HG02678 (cell line): Measurements from ENCODE around the gene MAGEA2.
"Not testable (repeated sequence)": the region's sequence is repeated elsewhere in the genome, so short reads cannot be mapped to it uniquely, and the experiment has no call there.

Experiments used
- ATAC-seq: cut with Tn5 transposase; IDR thresholded peaks from one replicate; pipeline ENCODE4 v1.9.1; 2021; ENCODE audit warnings: mild to moderate bottlenecking, moderate library complexity; ENCODE audit not compliant: unreplicated experiment

The MAGEA2 gene

DNA sequence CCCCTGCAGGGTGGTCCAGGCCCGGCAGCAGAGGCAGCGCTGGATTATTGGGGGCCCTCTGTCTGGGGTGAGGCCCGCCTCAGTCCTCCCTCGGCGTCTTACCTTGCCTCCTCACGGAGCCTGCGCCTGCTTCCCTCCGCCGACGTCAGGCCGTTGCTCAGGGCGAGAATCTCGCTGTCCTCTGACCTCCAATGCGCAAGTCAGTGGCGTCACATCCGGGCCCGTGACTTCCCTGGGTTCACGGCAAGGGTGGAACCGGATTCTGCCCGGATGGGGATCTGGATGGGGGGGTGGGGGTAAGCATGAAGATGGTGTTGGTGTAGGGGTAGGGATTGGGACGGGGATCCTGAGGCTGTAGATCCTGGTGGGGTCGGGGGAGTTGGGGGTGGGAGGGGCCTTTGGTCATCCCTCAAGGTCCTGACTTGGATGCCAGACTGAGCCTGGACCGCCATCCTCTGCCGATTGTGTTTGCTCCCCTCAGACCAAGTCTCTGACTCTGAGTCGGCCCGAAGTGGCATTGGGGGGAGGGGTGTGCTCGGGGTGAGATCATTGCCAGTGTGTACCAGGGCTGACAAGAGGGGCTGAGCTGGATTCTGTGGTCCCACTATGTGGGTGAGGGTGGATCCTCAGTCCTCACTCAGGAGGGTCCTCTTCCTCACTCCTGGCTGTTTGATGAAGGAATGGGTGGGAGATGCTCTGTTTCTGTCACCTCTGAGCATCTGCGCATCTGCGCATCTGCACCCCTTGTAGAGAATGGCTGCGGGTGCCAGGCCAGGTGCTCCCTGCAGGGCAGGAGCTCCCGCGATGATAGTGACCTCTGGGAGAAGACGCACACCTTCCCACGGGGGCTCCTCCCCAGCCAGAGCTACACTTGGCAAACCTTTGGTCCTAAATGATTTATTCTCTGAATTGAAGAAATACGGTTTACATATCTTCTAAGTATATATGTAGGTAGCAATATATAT, at the start of gene MAGEA2:
Gene MAGEA2, minus strand, starts transcription at position 157 of the 965 bp plus-strand sequence. CDS start 2,479 bp downstream, outside the sequence.
- not testable (repeated sequence) for ATAC-seq

DNA sequence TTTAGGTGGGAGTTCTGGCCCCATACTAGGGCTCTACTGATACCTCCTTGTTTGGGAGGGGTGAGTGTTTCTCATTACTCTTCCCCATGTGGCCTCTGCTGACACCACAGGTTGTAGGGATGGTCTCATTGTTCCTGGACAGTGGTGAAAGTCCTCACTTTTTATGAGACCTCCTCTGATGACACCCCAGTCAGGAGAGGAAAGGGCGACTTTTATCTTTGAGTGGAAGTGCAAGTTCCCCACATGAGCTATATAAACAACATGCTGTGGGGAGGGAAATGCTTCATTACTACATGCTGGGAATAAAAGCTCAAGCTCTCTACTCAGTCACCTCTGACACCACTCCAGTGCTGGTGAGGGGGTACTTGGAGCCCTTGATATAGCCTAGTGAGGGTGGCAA, 45.3 kb upstream of the MAGEA2 start:
- no peak for ATAC-seq

- ATAC-seq: peak; percentile 78
Observed at GRCh38 chrX:152787062-152787461, 33.4 kb upstream of the MAGEA2 start.

DNA sequence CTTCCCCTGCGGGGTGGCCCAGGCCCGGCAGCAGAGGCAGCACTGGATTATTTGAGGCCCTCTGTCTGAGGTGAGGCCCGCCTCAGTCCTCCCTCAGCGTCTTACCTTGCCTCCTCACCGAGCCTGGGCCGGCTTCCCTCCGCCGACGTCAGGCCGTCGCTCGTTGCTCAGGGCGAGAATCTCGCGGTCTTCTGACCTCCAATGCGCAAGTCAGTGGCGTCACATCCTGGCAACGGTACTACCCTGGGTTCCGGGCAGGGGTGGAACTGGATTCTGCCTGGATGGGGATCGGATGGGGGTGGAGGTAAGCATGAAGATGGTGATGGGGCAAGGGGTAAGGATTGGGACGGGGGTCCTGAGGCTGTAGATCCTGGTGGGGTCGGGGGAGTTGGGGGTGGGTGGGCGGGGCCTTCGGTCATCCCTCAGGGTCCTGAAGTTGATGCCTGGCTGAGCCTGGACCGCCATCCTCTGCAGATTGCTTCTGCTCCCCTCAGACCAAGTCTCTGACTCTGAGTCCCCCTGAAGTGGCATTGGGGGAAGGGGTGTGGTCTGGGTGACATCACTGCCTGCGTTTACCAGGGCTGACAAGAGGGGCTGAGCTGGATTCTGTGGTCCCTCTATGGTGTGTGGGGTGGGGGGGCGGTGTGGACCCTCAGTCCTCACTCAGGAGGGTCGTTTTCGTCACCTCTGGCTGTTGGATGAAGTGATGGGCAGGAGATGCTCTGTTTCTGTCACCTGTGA, 16.1 kb upstream of the MAGEA2 start, which contains the start of gene MAGEA6:
Gene MAGEA6, minus strand, starts transcription at position 141 of the 741 bp plus-strand sequence. CDS start 2,039 bp downstream, outside the sequence.
- not testable (repeated sequence) for ATAC-seq

DNA sequence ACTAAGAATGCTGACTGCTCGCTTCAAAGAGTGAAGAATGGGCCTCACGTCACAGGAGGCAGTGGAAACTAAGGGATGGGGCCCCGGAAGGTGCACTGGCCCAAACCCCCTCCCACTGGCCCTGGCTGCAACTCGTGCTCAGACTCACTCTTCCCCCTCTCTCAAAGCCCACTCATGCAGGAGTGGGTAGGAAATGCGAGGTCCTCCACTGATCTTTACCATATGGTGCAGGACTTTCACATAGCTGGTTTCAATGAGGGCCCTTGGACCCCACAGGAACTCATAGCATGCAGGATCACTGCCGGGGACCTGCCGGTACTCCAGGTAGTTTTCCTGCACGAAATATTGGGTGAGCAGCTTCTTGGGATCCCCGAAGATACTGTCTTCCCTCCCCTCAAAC, 12.9 kb upstream of the MAGEA2 start:
- ATAC-seq: not testable (repeated sequence)

GRCh38 chrX:152761582-152761981, 7.9 kb upstream of the MAGEA2 start:
- not testable (repeated sequence) for ATAC-seq

- not testable (repeated sequence) for ATAC-seq
Observed at GRCh38 chrX:152759544-152759943, 5.9 kb upstream of the MAGEA2 start.

GRCh38 chrX:152758918-152759317, 5.3 kb upstream of the MAGEA2 start, which contains the start of gene CSAG3:
CSAG3 (plus strand) TSS chrX:152759218.
- ATAC-seq: not testable (repeated sequence)

GRCh38 chrX:152754871-152755270, 1.2 kb upstream of the MAGEA2 start:
- not testable (repeated sequence) for ATAC-seq

DNA sequence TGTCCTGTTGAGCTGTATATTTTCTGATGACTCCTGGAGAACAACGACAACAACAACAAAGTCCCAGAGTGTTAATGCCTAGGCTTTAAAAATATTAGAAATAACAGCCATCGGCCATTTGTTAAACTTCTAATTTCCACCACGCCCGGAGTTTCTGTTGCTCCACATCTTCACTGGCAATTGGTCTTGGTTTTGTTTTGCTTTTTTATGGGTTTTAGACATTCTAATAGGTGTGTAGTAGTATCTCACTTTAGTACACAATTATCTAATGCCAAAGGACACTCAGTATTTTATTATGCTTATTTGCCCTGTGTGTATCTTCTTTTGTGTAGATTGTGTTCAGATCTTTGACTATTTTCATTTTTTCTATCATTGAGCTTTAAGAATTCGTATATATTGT, 15.1 kb downstream of the MAGEA2 start:
- ATAC-seq: no peak

DNA sequence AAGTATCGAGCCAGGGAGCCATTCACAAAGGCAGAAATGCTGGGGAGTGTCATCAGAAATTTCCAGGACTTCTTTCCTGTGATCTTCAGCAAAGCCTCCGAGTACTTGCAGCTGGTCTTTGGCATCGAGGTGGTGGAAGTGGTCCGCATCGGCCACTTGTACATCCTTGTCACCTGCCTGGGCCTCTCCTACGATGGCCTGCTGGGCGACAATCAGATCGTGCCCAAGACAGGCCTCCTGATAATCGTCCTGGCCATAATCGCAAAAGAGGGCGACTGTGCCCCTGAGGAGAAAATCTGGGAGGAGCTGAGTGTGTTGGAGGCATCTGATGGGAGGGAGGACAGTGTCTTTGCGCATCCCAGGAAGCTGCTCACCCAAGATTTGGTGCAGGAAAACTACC, 17.1 kb downstream of the MAGEA2 start:
- not testable (repeated sequence) for ATAC-seq

DNA sequence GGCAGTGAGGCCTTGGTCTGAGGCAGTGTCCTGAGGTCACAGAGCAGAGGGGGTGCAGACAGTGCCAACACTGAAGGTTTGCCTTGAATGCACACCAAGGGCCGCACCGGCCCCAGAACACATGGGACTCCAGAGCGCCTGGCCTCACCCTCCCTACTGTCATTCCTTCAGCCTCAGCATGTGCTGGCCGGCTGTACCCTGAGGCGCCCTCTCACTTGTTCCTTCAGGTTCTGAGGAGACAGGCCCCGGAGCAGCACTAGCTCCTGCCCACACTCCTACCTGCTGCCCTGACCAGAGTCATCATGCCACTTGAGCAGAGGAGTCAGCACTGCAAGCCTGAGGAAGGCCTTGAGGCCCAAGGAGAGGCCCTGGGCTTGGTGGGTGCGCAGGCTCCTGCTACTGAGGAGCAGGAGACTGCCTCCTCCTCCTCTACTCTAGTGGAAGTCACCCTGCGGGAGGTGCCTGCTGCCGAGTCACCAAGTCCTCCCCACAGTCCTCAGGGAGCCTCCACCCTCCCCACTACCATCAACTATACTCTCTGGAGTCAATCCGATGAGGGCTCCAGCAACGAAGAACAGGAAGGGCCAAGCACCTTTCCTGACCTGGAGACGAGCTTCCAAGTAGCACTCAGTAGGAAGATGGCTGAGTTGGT, 17.7 kb downstream of the MAGEA2 start:
- no peak for ATAC-seq

- no peak for ATAC-seq
Observed at GRCh38 chrX:152735101-152735500, 18.5 kb downstream of the MAGEA2 start.

GRCh38 chrX:152734143-152734858, 19.3 kb downstream of the MAGEA2 start:
- ATAC-seq: not testable (repeated sequence)

GRCh38 chrX:152733261-152733975, 20.2 kb downstream of the MAGEA2 start, which contains the start of the genes CSAG1 and MAGEA12:
CSAG1 (minus strand) TSS chrX:152733721; CDS start chrX:152732460, 1,261 bp downstream.
MAGEA12 (plus strand) TSS chrX:152733757; CDS start chrX:152736162, 2,405 bp downstream.
- no peak for ATAC-seq

- no peak for ATAC-seq
Observed at GRCh38 chrX:152725409-152725808, 28.2 kb downstream of the MAGEA2 start.

DNA sequence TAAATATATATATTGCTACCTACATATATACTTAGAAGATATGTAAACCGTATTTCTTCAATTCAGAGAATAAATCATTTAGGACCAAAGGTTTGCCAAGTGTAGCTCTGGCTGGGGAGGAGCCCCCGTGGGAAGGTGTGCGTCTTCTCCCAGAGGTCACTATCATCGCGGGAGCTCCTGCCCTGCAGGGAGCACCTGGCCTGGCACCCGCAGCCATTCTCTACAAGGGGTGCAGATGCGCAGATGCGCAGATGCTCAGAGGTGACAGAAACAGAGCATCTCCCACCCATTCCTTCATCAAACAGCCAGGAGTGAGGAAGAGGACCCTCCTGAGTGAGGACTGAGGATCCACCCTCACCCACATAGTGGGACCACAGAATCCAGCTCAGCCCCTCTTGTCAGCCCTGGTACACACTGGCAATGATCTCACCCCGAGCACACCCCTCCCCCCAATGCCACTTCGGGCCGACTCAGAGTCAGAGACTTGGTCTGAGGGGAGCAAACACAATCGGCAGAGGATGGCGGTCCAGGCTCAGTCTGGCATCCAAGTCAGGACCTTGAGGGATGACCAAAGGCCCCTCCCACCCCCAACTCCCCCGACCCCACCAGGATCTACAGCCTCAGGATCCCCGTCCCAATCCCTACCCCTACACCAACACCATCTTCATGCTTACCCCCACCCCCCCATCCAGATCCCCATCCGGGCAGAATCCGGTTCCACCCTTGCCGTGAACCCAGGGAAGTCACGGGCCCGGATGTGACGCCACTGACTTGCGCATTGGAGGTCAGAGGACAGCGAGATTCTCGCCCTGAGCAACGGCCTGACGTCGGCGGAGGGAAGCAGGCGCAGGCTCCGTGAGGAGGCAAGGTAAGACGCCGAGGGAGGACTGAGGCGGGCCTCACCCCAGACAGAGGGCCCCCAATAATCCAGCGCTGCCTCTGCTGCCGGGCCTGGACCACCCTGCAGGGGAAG, 39.5 kb downstream of the MAGEA2 start, which contains the start of gene MAGEA2B:
Gene MAGEA2B, plus strand, starts transcription at position 814 of the 973 bp plus-strand sequence. CDS start 2,479 bp downstream, outside the sequence.
- not testable (repeated sequence) for ATAC-seq

- not testable (repeated sequence) for ATAC-seq
Observed at GRCh38 chrX:152713195-152713594, 40.4 kb downstream of the MAGEA2 start.
